OCI-LY1 (cell line): ENCODE results near the gene LRCH3.

Experiments used
- EZH2 ChIP-seq: fragments of 200-600 bp; sonication (generic), shearing (Covaris generic); IDR thresholded peaks from 2 replicates; pipeline ENCODE4 v1.8.0; 2017; ENCODE audit warnings: borderline replicate concordance, mixed run types, mild to moderate bottlenecking, antibody characterized with exemption, low read length, moderate library complexity, mixed read lengths
- TF ChIP-seq, protein P1 (sequence below): fragments of 200-600 bp; sonication (generic), shearing (Covaris generic); IDR thresholded peaks from 2 replicates; pipeline ENCODE4 v1.5.1; 2017; ENCODE audit warnings: mild to moderate bottlenecking, antibody characterized with exemption, low read length, moderate library complexity, mixed read lengths

DNA sequence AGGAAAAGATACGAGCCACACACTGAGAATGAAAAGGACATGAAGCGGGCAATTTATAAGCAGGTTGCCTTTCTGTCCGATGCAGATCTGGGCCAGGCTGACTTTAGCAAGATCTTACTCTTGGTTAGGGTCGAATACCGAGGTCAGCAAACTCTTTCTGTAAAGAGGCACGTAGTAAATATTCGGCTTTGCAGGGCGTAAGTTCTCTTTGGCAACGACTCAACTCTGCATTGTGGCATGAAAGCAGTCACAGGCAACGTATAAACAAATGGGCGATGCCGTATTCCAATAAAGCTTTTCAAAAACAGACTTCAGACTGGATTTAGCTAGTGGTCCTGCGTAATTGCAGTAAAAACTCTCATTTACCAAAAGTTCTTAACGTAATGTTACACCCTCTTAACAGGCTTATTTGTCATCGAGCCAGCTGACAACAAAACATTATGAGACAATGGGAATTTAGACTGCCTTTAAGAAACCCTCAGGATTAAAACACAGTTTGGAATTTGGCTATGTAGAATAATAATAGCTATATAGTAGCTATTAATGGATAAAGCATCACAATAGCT lies 145.8 kb downstream of the LRCH3 start:
- TF ChIP-seq, protein P1, sequence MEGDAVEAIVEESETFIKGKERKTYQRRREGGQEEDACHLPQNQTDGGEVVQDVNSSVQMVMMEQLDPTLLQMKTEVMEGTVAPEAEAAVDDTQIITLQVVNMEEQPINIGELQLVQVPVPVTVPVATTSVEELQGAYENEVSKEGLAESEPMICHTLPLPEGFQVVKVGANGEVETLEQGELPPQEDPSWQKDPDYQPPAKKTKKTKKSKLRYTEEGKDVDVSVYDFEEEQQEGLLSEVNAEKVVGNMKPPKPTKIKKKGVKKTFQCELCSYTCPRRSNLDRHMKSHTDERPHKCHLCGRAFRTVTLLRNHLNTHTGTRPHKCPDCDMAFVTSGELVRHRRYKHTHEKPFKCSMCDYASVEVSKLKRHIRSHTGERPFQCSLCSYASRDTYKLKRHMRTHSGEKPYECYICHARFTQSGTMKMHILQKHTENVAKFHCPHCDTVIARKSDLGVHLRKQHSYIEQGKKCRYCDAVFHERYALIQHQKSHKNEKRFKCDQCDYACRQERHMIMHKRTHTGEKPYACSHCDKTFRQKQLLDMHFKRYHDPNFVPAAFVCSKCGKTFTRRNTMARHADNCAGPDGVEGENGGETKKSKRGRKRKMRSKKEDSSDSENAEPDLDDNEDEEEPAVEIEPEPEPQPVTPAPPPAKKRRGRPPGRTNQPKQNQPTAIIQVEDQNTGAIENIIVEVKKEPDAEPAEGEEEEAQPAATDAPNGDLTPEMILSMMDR = no peak
- TF ChIP-seq EZH2 = no peak
